Measurements from ENCODE around the gene DGCR6L. TPM values are rescaled to one million over a fixed set of nuclear protein-coding genes. Genes with fewer than 3 reads are reported as not detected.
"Not testable (repeated sequence)": the region's sequence is repeated elsewhere in the genome, so short reads cannot be mapped to it uniquely, and the experiment has no call there.

The DGCR6L gene
- polyA plus RNA-seq, 2 donors: 43.9 to 44.7 TPM

- Histone ChIP-seq H3K4me1 (ENCODE audit: control insufficient read depth in 2 of 2, insufficient read depth in 2 of 2, low read length in 1 of 2) (no peaks in the 10 kb centered on the region), H3K9me3 (ENCODE audit: control insufficient read depth in 2 of 2, insufficient read depth in 1 of 2, low read depth in 1 of 2, low read length in 1 of 2) (no peaks in the 10 kb centered on the region), H3K27ac (ENCODE audit: low read depth in 2 of 2, low read length in 1 of 2) (no peak overlapping the region), H3K36me3 (ENCODE audit: control insufficient read depth in 2 of 2, insufficient read depth in 2 of 2, low read length in 1 of 2) (no peaks in the 10 kb centered on the region), H3K27me3 (ENCODE audit: control insufficient read depth in 1 of 2, insufficient read depth in 2 of 2, low read length in 2 of 2) (no peaks in the 10 kb centered on the region), H3K4me3 (ENCODE audit: low read depth in 1 of 2, low read length in 2 of 2) (no peak overlapping the region)
- WGBS, 2 donors: 79 to 80% methylated on average over 5 of the region's 5 CpGs
These were observed 27.8 kb downstream of the DGCR6L start for GRCh38 chr22:20292108-20292507.

GRCh38 chr22:20291604-20292063 is 28.2 kb downstream of the DGCR6L start:
- no peak overlapping the region for H3K4me3 ChIP-seq (ENCODE audit: low read depth in 1 of 2, low read length in 2 of 2)
- H3K4me1 ChIP-seq (ENCODE audit: control insufficient read depth in 2 of 2, insufficient read depth in 2 of 2, low read length in 1 of 2): no peaks in the 10 kb centered on the region
- H3K27ac ChIP-seq (ENCODE audit: low read depth in 2 of 2, low read length in 1 of 2): no peak overlapping the region
- 52 to 57% methylated on average over 11 of the region's 11 CpGs for WGBS, 2 donors
- H3K27me3 ChIP-seq (ENCODE audit: control insufficient read depth in 1 of 2, insufficient read depth in 2 of 2, low read length in 2 of 2): no peaks in the 10 kb centered on the region
- no peaks in the 10 kb centered on the region for H3K9me3 ChIP-seq (ENCODE audit: control insufficient read depth in 2 of 2, insufficient read depth in 1 of 2, low read depth in 1 of 2, low read length in 1 of 2)
- no peaks in the 10 kb centered on the region for H3K36me3 ChIP-seq (ENCODE audit: control insufficient read depth in 2 of 2, insufficient read depth in 2 of 2, low read length in 1 of 2)

GRCh38 chr22:20291249-20291586 is 28.6 kb downstream of the DGCR6L start:
- no peaks in the 10 kb centered on the region for H3K9me3 ChIP-seq (ENCODE audit: control insufficient read depth in 2 of 2, insufficient read depth in 1 of 2, low read depth in 1 of 2, low read length in 1 of 2)
- H3K4me3 ChIP-seq (ENCODE audit: low read depth in 1 of 2, low read length in 2 of 2): no peak overlapping the region
- 46 to 52% methylated on average over 5 of the region's 5 CpGs for WGBS, 2 donors
- no peak overlapping the region for H3K27ac ChIP-seq (ENCODE audit: low read depth in 2 of 2, low read length in 1 of 2)
- no peaks in the 10 kb centered on the region for H3K4me1 ChIP-seq (ENCODE audit: control insufficient read depth in 2 of 2, insufficient read depth in 2 of 2, low read length in 1 of 2)
- H3K36me3 ChIP-seq (ENCODE audit: control insufficient read depth in 2 of 2, insufficient read depth in 2 of 2, low read length in 1 of 2): no peaks in the 10 kb centered on the region
- H3K27me3 ChIP-seq (ENCODE audit: control insufficient read depth in 1 of 2, insufficient read depth in 2 of 2, low read length in 2 of 2): no peaks in the 10 kb centered on the region

GRCh38 chr22:20290578-20291248 is 29.1 kb downstream of the DGCR6L start:
- Histone ChIP-seq H3K9me3 (ENCODE audit: control insufficient read depth in 2 of 2, insufficient read depth in 1 of 2, low read depth in 1 of 2, low read length in 1 of 2) (no peaks in the 10 kb centered on the region), H3K36me3 (ENCODE audit: control insufficient read depth in 2 of 2, insufficient read depth in 2 of 2, low read length in 1 of 2) (no peaks in the 10 kb centered on the region), H3K27me3 (ENCODE audit: control insufficient read depth in 1 of 2, insufficient read depth in 2 of 2, low read length in 2 of 2) (no peaks in the 10 kb centered on the region), H3K27ac (ENCODE audit: low read depth in 2 of 2, low read length in 1 of 2) (no peak overlapping the region), H3K4me3 (ENCODE audit: low read depth in 1 of 2, low read length in 2 of 2) (no peak overlapping the region), H3K4me1 (ENCODE audit: control insufficient read depth in 2 of 2, insufficient read depth in 2 of 2, low read length in 1 of 2) (no peaks in the 10 kb centered on the region)
- 73 to 74% methylated on average over 13 of the region's 13 CpGs for WGBS, 2 donors

- Histone ChIP-seq H3K36me3 (ENCODE audit: control insufficient read depth in 2 of 2, insufficient read depth in 2 of 2, low read length in 1 of 2) (no peaks in the 10 kb centered on the region), H3K9me3 (ENCODE audit: control insufficient read depth in 2 of 2, insufficient read depth in 1 of 2, low read depth in 1 of 2, low read length in 1 of 2) (no peaks in the 10 kb centered on the region), H3K27ac (ENCODE audit: low read depth in 2 of 2, low read length in 1 of 2) (no peak overlapping the region), H3K4me1 (ENCODE audit: control insufficient read depth in 2 of 2, insufficient read depth in 2 of 2, low read length in 1 of 2) (no peaks in the 10 kb centered on the region), H3K4me3 (ENCODE audit: low read depth in 1 of 2, low read length in 2 of 2) (no peak overlapping the region), H3K27me3 (ENCODE audit: control insufficient read depth in 1 of 2, insufficient read depth in 2 of 2, low read length in 2 of 2) (no peaks in the 10 kb centered on the region)
- WGBS, 2 donors: 80 to 83% methylated on average over 10 of the region's 10 CpGs
These were observed 29.8 kb downstream of the DGCR6L start for GRCh38 chr22:20290045-20290392.

- H3K4me1 ChIP-seq (ENCODE audit: control insufficient read depth in 2 of 2, insufficient read depth in 2 of 2, low read length in 1 of 2); H3K9me3 ChIP-seq (ENCODE audit: control insufficient read depth in 2 of 2, insufficient read depth in 1 of 2, low read depth in 1 of 2, low read length in 1 of 2); H3K36me3 ChIP-seq (ENCODE audit: control insufficient read depth in 2 of 2, insufficient read depth in 2 of 2, low read length in 1 of 2); H3K27me3 ChIP-seq (ENCODE audit: control insufficient read depth in 1 of 2, insufficient read depth in 2 of 2, low read length in 2 of 2); H3K4me3 ChIP-seq (ENCODE audit: low read depth in 1 of 2, low read length in 2 of 2); H3K27ac ChIP-seq (ENCODE audit: low read depth in 2 of 2, low read length in 1 of 2): not testable (repeated sequence)
- 75 to 82% methylated on average over 20 to 22 of the region's 23 CpGs for WGBS, 2 donors
These were observed 30.4 kb downstream of the DGCR6L start for GRCh38 chr22:20289182-20290044.

GRCh38 chr22:20286784-20287423 is 33.0 kb downstream of the DGCR6L start:
- H3K4me3 ChIP-seq (ENCODE audit: low read depth in 1 of 2, low read length in 2 of 2); H3K4me1 ChIP-seq (ENCODE audit: control insufficient read depth in 2 of 2, insufficient read depth in 2 of 2, low read length in 1 of 2); H3K36me3 ChIP-seq (ENCODE audit: control insufficient read depth in 2 of 2, insufficient read depth in 2 of 2, low read length in 1 of 2); H3K27me3 ChIP-seq (ENCODE audit: control insufficient read depth in 1 of 2, insufficient read depth in 2 of 2, low read length in 2 of 2); H3K27ac ChIP-seq (ENCODE audit: low read depth in 2 of 2, low read length in 1 of 2); H3K9me3 ChIP-seq (ENCODE audit: control insufficient read depth in 2 of 2, insufficient read depth in 1 of 2, low read depth in 1 of 2, low read length in 1 of 2): not testable (repeated sequence)
- WGBS, 2 donors: 56 to 62% methylated on average over 13 to 19 of the region's 20 CpGs

GRCh38 chr22:20286312-20286660 is 33.6 kb downstream of the DGCR6L start:
- 15 to 22% methylated on average over 8 of the region's 8 CpGs for WGBS, 2 donors
- not testable (repeated sequence) for H3K4me3 ChIP-seq (ENCODE audit: low read depth in 1 of 2, low read length in 2 of 2); H3K27ac ChIP-seq (ENCODE audit: low read depth in 2 of 2, low read length in 1 of 2); H3K27me3 ChIP-seq (ENCODE audit: control insufficient read depth in 1 of 2, insufficient read depth in 2 of 2, low read length in 2 of 2); H3K4me1 ChIP-seq (ENCODE audit: control insufficient read depth in 2 of 2, insufficient read depth in 2 of 2, low read length in 1 of 2); H3K36me3 ChIP-seq (ENCODE audit: control insufficient read depth in 2 of 2, insufficient read depth in 2 of 2, low read length in 1 of 2); H3K9me3 ChIP-seq (ENCODE audit: control insufficient read depth in 2 of 2, insufficient read depth in 1 of 2, low read depth in 1 of 2, low read length in 1 of 2)

- not testable (repeated sequence) for H3K9me3 ChIP-seq (ENCODE audit: control insufficient read depth in 2 of 2, insufficient read depth in 1 of 2, low read depth in 1 of 2, low read length in 1 of 2); H3K36me3 ChIP-seq (ENCODE audit: control insufficient read depth in 2 of 2, insufficient read depth in 2 of 2, low read length in 1 of 2); H3K27ac ChIP-seq (ENCODE audit: low read depth in 2 of 2, low read length in 1 of 2); H3K4me1 ChIP-seq (ENCODE audit: control insufficient read depth in 2 of 2, insufficient read depth in 2 of 2, low read length in 1 of 2); H3K27me3 ChIP-seq (ENCODE audit: control insufficient read depth in 1 of 2, insufficient read depth in 2 of 2, low read length in 2 of 2); H3K4me3 ChIP-seq (ENCODE audit: low read depth in 1 of 2, low read length in 2 of 2)
- WGBS, 2 donors: 20 to 31% methylated on average over 7 to 11 of the region's 12 CpGs
These were observed 34.2 kb downstream of the DGCR6L start for GRCh38 chr22:20285473-20286311.

All from esophagus (tissue), 2 donors.